AG04450 (cell line): ENCODE data around the gene GYG2. TPM values are rescaled to one million over a fixed set of nuclear protein-coding genes. Genes with fewer than 3 reads are reported as not detected.
"Not testable (repeated sequence)": the region's sequence is repeated elsewhere in the genome, so short reads cannot be mapped to it uniquely, and the experiment has no call there.

Experiments
- CTCF ChIA-PET: fragments of 300-600, 350-600 bp; formaldehyde crosslinking; extraction: SDS; loops from one replicate; lab custom pipeline; 2022; ENCODE audit warnings: antibody characterized with exemption, inconsistent platforms; lab: Charles Lee
- POLR2A ChIA-PET: fragments of 350-600 bp; formaldehyde crosslinking; extraction: SDS; loops from one replicate; lab custom pipeline; 2021; ENCODE audit warnings: antibody characterized with exemption, inconsistent platforms; lab: Yijun Ruan, JAX
- DNase-seq: peaks from one replicate; pipeline ENCODE4 v3.0.0-alpha.2; 2011; ENCODE audit warnings: low read depth, low spot score
- H3K27ac ChIP-seq: one replicate; pipeline ENCODE4 v1.5.1; 2012; ENCODE audit warnings: low read depth, low read length, control low read depth
- H3K27me3 ChIP-seq: one replicate; pipeline ENCODE4 v1.6.0; 2012; ENCODE audit warnings: low read length; ENCODE audit not compliant: control insufficient read depth, insufficient read depth
- H3K4me3 ChIP-seq: 2 replicates; pipeline ENCODE4 v1.5.1; 2011; ENCODE audit warnings: mild to moderate bottlenecking, low read depth, low read length, control low read depth
- H3K9me3 ChIP-seq: 2 replicates; pipeline ENCODE4 v1.5.1; 2012; ENCODE audit warnings: low read length; ENCODE audit not compliant: control insufficient read depth, insufficient read depth
- polyA plus RNA-seq: library from polyadenylated mRNA; depleted of rRNA; stranded (reverse); fragments of >200 nt; gene quantifications from 2 replicates; pipeline ENCODE4 v1.2.3, GENCODE V29; 2011
- TF ChIP-seq, protein P1 (sequence below): IDR thresholded peaks from 2 replicates; pipeline ENCODE4 v1.5.1; 2011; ENCODE audit warnings: low read depth, low read length, control low read depth, inconsistent platforms

The GYG2 gene
- polyA plus RNA-seq, 1 experiment, result 19.6 TPM

DNA sequence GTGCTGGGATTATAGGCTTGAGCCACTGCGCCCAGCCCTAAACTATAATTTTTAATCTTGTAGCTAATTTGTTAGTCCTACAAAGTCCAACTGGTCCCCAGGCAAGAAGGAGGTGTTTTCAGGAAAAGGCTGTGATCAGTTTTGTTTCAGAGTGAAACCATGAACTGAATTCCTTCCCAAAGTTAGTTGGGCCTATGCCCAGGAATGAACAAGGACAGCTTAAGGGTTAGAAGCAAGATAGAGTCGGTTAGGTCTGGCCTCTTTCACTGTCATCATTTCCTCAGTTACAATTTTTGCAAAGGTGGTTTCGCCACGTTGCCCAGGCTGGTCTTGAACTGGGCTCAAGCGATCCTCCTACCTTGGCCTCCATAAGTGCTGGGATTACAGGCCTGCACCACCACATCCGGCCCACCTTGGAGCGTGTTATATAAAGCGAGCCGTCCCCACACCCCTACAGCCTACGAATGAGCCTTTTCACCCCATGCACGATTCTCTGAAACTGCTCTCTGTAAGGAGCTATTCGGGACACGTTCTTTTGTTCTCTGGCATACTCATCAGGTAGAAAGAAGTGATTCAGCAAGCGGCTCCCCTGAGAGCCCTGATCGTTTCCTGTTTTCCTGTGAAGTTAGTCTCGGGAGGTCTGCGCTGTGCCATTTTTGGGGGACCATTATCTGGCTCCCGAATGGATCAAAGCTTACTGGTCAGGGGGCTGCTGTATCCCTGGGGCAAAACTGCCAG is 24.5 kb upstream of the GYG2 start:
- not testable (repeated sequence) for H3K27ac ChIP-seq, DNase-seq

DNA sequence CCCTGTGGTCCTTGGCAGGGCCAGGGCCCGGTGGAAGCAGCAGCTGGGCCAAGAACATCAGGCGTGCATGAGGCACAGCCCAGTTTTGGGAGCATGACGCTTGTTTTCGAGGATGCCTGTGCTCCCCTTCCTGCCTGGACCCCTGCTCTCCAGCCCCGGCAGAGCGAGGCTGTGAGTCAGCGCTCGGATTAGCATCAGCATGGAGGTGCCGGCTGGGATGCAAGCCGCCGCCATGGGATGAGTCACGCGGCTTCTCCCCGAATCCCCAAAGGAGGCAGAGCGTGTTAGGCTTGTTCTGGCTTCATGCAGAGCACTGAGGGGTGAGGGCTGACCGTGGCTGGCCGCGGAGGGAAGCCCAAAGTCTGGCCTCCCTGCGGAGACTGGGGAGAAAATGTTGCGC is 23.9 kb upstream of the GYG2 start:
- POLR2A ChIA-PET, DNase-seq, H3K4me3 ChIP-seq, CTCF ChIA-PET, H3K27ac ChIP-seq, H3K27me3 ChIP-seq, H3K9me3 ChIP-seq: not testable (repeated sequence)

More for the DNA sequence above, 24.5 kb upstream of the GYG2 start:
- POLR2A ChIA-PET, H3K27me3 ChIP-seq, H3K9me3 ChIP-seq, CTCF ChIA-PET, H3K4me3 ChIP-seq: not testable (repeated sequence)

DNA sequence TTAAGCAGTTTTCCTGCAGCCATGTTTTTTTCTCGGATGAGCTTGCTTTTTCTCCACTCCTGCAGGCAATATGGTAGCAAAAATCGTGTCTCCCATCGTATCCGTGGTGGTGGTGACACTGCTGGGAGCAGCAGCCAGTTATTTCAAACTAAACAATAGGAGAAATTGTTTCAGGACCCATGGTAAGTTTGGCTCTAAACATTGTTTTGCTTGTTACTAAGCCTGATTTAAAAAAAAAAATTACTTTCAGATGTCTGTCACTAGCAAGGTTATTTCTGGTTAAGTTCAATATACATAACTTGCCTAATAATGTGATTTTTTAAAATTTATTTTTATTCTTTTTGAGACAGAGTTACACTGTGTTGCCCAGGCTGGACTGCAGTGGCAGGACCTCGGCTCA is 17.5 kb upstream of the GYG2 start:
- DNase-seq, result no peak
- H3K9me3 ChIP-seq, result no peaks in the 10 kb centered on the region
- TF ChIP-seq, protein P1, sequence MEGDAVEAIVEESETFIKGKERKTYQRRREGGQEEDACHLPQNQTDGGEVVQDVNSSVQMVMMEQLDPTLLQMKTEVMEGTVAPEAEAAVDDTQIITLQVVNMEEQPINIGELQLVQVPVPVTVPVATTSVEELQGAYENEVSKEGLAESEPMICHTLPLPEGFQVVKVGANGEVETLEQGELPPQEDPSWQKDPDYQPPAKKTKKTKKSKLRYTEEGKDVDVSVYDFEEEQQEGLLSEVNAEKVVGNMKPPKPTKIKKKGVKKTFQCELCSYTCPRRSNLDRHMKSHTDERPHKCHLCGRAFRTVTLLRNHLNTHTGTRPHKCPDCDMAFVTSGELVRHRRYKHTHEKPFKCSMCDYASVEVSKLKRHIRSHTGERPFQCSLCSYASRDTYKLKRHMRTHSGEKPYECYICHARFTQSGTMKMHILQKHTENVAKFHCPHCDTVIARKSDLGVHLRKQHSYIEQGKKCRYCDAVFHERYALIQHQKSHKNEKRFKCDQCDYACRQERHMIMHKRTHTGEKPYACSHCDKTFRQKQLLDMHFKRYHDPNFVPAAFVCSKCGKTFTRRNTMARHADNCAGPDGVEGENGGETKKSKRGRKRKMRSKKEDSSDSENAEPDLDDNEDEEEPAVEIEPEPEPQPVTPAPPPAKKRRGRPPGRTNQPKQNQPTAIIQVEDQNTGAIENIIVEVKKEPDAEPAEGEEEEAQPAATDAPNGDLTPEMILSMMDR, result no peak
- POLR2A ChIA-PET, result no interaction called here
- no peak overlapping the region for H3K27ac ChIP-seq
- no peak overlapping the region for H3K4me3 ChIP-seq
- CTCF ChIA-PET, result no interaction called here
- no peaks in the 10 kb centered on the region for H3K27me3 ChIP-seq

DNA sequence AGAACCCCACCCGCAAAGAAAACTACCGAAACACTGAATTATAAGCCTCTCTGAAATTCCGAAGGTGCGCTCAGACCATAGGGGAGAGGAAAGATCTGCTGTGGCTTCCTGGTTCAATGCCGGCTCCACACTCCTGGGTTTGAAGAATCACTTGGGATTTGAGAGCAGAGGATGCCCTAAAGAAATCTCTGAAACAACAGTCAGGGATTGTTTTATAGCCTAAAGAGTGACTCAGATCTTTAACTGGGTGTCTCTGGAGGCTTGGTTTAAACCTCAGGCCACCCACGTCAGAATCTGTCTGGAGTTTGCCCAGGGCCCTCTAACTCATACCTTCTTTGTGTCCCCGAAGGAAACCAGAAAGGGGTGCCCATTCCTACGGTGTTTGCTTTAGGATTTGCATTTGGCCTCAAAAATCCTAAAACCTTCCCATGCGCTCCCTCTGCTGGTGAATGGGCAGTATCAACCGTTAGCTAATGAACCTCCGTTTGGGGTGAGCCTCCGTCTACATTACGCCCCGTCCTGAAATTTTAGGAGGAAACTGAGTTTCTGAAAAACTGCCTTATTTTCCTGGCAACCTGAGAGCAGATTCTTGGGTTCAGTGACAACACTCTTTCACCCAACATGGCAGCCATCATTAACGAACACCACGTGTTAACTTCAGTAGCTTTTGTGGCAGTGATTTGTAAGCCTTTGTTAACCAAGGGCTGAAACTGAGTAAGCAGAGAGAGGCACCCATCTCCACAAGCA is 16.4 kb upstream of the GYG2 start:
- H3K9me3 ChIP-seq, H3K27me3 ChIP-seq, H3K27ac ChIP-seq, POLR2A ChIA-PET, DNase-seq: not testable (repeated sequence)
- TF ChIP-seq, protein P1, result peak; percentile 60
- H3K4me3 ChIP-seq, result peak overlapping the region; percentile 4; the same call in 1 of the 2 replicates
- CTCF ChIA-PET, result interaction anchor here (0.7 kb wide), 1 partner anchor 9 kb away, joined by 3 read pairs; no protein-coding TSS in a partner anchor

DNA sequence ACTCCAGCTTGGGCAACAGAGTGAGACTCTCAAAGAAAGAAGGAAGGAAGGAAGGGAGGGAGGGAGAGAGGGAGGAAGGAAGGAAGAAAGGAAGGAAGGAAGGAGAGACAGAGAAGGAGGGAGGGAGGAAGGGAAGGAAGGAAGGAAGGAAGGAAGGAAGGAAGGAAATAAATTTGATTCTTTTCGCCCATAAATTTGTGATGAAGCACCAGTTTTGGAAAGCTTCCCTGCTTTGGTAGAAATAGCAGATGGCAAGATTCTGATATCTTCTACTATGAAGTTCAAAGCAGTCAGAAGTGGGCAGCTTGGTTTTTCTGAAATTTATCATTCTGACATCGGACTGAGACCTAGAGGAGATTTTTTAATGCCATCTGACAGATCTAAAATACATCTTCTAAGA is 11.7 kb upstream of the GYG2 start:
- H3K27me3 ChIP-seq, result no peaks in the 10 kb centered on the region
- no peaks in the 10 kb centered on the region for H3K9me3 ChIP-seq
- H3K27ac ChIP-seq, result no peak overlapping the region
- CTCF ChIA-PET, result no interaction called here
- TF ChIP-seq, protein P1, result no peak
- DNase-seq, result no peak
- no peak overlapping the region for H3K4me3 ChIP-seq
- POLR2A ChIA-PET, result no interaction called here
